HG03159 (cell line): ENCODE measurements around the gene KAZN.

Experiments used
- ATAC-seq: cut with Tn5 transposase; IDR thresholded peaks from one replicate; pipeline ENCODE4 v1.9.1; 2021; ENCODE audit warnings: mild to moderate bottlenecking, moderate library complexity; ENCODE audit not compliant: unreplicated experiment

The KAZN gene

DNA sequence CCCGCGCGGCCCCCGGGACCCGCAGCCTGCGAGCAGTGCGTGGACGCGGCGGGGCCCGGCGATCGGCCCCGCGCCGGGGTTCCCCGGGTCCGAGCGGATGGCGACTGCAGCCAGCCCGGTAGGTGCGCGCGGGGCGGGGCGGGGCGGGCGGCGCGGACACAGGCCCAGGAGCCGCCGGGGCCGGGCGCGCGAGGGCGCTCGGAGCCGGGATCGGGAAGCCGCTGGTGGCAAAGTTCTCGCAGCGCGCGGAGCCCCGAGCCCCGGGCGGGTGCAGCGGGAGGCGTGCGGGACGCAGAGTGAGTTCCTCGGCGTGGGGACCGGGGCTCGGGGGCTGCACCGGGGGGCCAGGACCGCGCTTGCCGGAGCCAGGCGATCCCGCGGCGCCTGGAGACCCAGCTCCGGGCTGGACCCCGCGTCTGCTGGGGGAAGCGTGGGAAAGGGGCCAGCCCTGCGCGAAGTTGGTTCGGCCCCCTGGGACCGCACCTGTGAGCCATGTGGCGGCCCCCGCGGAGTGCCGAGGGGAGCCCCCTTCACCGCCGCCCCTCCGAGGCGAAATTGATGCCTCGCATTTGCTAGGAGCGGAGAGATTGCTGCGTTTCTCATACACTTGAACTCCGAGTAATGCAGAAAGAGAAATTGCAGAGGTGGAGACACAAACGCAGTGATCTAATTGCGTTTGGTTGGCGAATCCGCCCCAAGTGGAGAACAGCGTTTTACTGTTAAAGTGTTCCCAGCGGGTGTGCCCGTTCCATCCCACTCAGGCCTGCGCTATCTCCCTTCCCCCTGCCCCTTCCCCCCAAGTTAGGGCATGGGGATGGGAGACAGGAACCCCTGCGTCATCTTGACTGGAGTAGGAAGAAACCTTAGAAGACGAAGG lies 326.2 kb downstream of the KAZN start:
- ATAC-seq: no peak

- ATAC-seq: no peak
Measured at GRCh38 chr1:14925336-14926136, 327.1 kb downstream of the KAZN start.

- no peak for ATAC-seq
Measured at GRCh38 chr1:14926229-14926628, 327.7 kb downstream of the KAZN start.

- no peak for ATAC-seq
Measured at GRCh38 chr1:14926818-14927575, 328.5 kb downstream of the KAZN start.

DNA sequence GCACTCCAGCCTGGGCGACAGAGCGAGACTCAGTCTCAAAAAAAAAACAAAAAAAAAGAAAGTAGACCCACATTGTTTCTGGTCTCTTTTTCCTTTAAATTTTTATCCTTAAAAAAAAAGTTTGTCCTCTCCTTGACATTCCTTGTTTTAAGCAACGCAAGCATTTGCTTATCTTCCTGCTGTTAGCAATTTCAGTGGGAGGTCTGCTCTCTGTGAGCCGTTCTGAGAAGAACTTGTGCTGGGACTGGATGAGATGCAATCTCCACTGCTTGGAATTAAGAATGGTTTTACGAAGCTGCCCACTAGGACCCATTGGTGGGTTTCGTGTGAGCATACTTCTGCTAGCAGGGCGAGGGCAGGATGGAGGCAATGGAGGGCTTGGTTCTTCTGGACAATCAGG lies 329.9 kb downstream of the KAZN start:
- no peak for ATAC-seq

DNA sequence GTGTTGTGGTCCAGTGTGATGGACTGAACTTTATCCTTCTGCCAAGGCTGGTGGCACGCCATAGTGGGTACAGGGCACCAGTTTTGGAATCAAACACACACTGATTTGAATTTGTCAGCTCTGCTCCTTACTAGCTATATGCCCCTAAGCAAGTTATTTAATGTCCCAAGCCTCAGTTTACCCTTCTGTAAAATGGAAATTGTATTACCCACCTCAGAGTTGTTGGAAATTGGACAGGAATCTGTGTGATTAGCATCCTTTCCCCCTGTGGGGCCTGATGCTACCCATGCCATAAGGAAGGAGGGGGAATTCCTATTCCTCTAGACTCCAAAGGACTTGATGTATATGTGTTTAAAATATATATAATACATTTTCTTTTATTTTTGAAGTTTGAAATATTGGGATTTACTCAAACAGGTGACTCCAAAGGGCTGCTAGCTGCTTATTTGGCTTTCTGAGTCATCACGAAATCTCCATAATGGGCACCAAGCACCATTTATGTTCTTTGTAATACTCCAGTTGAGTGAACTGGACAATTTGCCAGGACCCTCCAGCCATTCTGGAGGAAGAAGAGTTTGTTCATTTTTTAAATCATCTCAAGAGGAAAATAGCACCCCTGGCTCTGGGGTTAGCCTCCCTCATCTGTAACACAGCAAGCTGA lies 330.5 kb downstream of the KAZN start:
- no peak for ATAC-seq

- no peak for ATAC-seq
Measured at GRCh38 chr1:14929547-14930246, 331.2 kb downstream of the KAZN start.

DNA sequence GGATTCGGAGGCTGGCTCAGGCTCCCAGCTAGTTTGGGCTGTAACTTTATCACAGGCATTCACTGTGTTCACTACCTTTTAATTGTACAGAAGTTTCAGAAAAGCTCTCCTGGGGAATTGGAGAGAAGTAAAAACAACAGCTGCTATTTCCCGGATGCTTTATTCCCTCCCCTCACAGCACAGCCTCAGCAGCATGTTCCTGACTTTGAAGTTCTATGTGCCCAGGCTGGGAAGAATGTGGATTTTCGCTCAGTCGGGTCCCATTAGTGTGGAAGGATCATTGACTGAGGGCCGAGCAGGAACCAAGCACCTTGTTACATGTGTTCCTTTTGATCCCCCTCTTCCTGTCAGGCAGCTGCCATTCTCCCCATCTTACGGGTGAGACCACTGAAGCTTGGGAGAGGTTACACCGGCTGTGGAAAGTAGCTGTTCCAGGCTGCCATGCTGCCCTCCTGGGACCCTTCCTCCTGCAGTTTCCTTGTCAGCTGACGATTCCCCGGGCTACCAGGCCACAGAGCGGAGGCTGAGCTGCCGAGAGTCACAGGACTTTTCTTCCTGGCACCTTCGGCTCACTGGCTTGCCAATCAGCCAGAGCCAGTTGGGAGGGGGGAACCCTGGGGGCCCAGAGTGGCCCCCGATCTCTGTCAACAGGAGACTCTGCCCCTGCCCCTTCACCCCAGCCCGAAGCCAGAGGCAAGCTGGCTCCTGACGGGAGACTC lies 331.9 kb downstream of the KAZN start:
- ATAC-seq: no peak

DNA sequence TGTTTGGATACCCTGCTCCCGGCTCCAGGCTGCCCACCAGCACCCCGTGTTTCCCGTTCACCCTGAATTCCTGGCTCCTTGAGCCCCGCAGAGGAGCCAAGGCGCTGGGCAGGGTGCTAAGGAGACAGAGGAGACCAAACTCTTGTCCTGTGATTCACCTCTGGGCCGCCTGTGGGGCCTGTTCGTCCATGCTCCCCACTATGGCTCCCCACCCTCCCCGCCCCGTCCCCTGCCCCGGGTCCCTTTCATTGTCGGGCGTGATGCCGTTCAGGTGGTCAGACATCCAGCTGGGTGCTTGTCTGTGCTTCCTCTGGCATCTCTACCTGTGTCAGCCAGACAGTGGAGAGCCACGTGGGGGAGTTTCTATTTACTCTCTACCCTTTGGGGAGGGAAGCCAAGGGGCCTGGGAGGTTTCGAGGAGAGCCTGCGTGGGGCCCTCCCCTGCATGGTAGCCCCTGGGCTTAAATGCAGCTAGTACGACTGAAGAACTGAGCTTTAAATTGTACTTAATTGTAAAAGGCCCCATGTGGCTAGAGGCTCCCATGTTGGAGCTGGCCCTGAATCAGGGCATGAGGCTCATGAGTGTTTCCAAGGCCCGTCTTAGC lies 333.7 kb downstream of the KAZN start:
- no peak for ATAC-seq

DNA sequence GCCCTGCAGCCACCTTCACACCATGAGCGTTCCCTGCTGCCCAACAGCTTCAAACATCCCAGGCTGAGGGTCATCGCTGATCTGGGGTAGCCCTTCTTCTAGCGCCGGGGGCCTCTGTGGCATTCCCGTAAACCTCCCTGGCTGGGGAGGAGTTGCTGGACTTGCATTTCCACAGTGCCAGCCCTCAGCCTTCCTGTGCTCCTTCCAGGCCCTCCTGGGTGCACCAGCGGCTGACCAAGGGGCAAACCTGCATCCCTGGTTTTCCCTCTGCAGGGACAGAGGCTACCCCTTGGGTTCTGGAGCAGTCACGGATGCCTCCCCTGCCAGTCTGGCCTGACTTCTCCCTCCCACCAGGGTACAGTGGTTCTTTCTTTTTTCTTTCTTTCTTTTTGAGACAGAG lies 336.4 kb downstream of the KAZN start:
- ATAC-seq: no peak

DNA sequence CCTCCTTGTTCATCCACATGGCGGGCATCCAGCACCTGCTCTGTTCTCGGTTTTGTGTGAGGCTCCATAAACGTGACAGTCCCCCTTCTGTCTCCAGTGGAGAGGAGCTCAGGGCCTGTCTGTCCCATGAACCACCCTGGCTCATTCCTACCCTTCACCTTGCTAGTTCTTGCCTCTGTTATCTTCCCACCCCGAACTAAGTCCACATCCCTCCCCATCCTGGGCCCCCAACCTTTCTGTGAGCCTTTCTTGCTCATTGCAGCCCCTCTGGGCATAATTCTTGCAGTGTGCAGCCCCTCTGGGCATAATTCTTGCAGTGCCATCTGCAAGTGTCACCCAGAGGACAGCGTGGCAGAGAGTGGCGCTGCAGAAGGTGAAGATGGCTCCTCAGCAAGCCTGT lies 338.3 kb downstream of the KAZN start:
- no peak for ATAC-seq

- no peak for ATAC-seq
Measured at GRCh38 chr1:14937288-14937949, 338.9 kb downstream of the KAZN start.

DNA sequence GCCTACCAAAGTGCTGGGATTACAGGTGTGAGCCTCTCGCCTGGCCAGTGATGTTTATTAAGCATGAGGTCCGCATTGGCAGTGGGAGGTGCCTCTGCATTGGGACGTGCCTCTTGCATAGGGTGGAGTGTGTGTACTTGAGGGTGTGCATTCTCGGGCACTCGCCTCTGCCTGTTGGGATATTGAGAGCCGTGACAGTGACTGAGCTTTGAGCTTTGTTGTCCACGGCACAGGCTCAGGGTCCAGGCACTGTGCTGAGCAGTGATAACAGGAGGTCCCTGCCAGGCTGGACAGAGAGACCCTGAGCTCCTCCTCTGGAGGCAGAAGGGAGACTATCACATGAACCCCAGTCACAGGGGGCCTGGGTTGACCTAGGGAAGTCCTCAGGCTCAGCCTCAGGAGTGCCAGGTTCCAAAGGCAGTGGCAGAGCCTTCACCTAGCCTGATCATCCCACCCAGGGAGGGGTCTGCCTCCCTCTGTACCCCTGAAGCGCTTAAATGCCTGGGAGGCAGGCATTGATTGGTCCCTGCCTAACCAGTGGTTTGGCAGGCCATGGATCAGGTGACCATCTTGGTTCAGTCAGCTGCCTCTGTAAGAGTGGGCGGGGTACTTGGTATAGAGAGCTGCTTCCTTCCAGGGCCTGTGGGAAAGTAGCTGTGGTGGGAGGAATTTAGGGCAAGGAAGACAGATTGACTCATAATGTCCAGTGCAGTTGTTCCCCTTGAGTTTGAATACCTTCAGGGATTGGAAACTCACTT lies 341.2 kb downstream of the KAZN start:
- ATAC-seq: no peak

GRCh38 chr1:14940285-14940870 lies 341.9 kb downstream of the KAZN start:
- no peak for ATAC-seq

GRCh38 chr1:14941864-14942263 lies 343.4 kb downstream of the KAZN start:
- ATAC-seq: no peak

DNA sequence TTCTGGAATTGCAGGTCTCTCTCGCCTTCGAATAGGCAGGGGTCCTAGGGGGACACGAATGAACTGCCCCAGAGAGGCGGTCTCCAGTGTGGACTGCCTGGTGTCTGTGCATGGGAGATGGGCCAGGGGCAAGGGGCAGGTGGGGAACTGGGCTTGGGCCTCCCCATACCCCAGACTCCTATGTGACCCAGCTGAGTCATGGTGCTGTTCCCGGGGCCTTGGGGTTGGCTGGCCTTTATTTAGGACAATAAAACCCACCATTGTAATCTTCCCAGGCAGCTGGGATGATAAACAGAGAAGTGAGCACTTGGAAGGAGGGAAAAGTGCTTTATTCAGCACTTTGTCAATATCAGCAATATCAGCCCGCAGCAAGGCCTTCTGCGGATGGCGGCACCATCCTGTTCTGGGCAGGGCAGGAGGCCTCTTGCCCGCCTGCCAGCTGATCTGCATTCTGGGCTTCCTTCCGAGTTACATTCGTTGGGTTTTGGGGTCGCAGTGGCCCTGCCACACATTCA lies 346.0 kb downstream of the KAZN start:
- no peak for ATAC-seq
